Cardiac muscle cell (in vitro differentiated cells and primary cell): Measurements from ENCODE around the gene GLUL. TPM values are rescaled to one million over a fixed set of nuclear protein-coding genes. Genes with fewer than 3 reads are reported as not detected.

Source experiments
- DNase-seq, 2 donors: peaks; one replicate each; pipeline versions ENCODE4 v3.0.0 to v3.0.0-alpha.2; 2010 to 2017; ENCODE audit warnings: low read depth in 1 of 2, low spot score in 1 of 2
- H3K27ac ChIP-seq: fragments of 200-600 bp; sonication (generic); 2 replicates; pipeline ENCODE4 v1.5.1; 2016
- H3K27me3 ChIP-seq: fragments of 200-600 bp; sonication (generic); 2 replicates; pipeline ENCODE4 v1.6.0; 2016; ENCODE audit warnings: control low read depth
- H3K36me3 ChIP-seq: fragments of 200-600 bp; sonication (generic); 2 replicates; pipeline ENCODE4 v1.5.1; 2016; ENCODE audit warnings: control low read depth
- H3K4me1 ChIP-seq: fragments of 200-600 bp; sonication (generic); 2 replicates; pipeline ENCODE4 v1.8.1; 2017; ENCODE audit warnings: low read depth, mild to moderate bottlenecking, mixed run types
- H3K4me3 ChIP-seq: fragments of 200-600 bp; sonication (generic); 2 replicates; pipeline ENCODE4 v1.5.1; 2016; ENCODE audit warnings: mild to moderate bottlenecking
- H3K9me3 ChIP-seq: fragments of 200-600 bp; sonication (generic); 2 replicates; pipeline ENCODE4 v1.5.1; 2017; ENCODE audit warnings: low read depth, mild to moderate bottlenecking, control low read depth
- CTCF ChIP-seq: IDR thresholded peaks from 2 replicates; pipeline ENCODE4 v1.5.1; 2012; ENCODE audit warnings: low read depth, mild to moderate bottlenecking, low read length
- polyA plus RNA-seq: library from polyadenylated mRNA; unstranded; fragments of >200 nt; fragmentation: Nextera tagmentation; extraction: Ambion mirVana; gene quantifications from 2 replicates; pipeline ENCODE4 v1.2.1, GENCODE V29; 2016
- total RNA-seq: library from RNA; depleted of rRNA; stranded (reverse); fragments of >200 nt; gene quantifications from 2 replicates; pipeline ENCODE4 v1.2.3, GENCODE V29; 2016

Gene GLUL
- 152 and 166 TPM in 2 replicates for total RNA-seq
- 132 and 170 TPM in 2 replicates for polyA plus RNA-seq

- no peaks in the 10 kb centered on the region for H3K4me1 ChIP-seq
- H3K36me3 ChIP-seq = peaks cover 22% of the 10 kb centered on the region
- no peaks in the 10 kb centered on the region for H3K9me3 ChIP-seq
- peak within 1 kb of the TSS; percentile 58 for H3K4me3 ChIP-seq
- TF ChIP-seq CTCF = no peak
- H3K27ac ChIP-seq = peak within 1 kb of the TSS; percentile 88
- H3K27me3 ChIP-seq = peaks cover 3% of the 10 kb centered on the region
- DNase-seq = peak; percentile 95 to 97
Observed at GRCh38 chr1:182391362-182392049, at the start of gene GLUL. GLUL (minus strand) TSS chr1:182391790; CDS start chr1:182388737, 3,053 bp downstream.

- Histone ChIP-seq H3K27ac (no peak overlapping the region), H3K4me1 (no peaks in the 10 kb centered on the region), H3K36me3 (no peaks in the 10 kb centered on the region), H3K27me3 (no peaks in the 10 kb centered on the region), H3K9me3 (no peaks in the 10 kb centered on the region), H3K4me3 (no peak overlapping the region)
- DNase-seq = no peak
- TF ChIP-seq CTCF = no peak
Observed at GRCh38 chr1:182438326-182438725, 46.7 kb upstream of the GLUL start.

- TF ChIP-seq CTCF = no peak
- no peaks in the 10 kb centered on the region for H3K4me1 ChIP-seq
- no peaks in the 10 kb centered on the region for H3K36me3 ChIP-seq
- H3K4me3 ChIP-seq = no peak overlapping the region
- no peak for DNase-seq
- H3K27ac ChIP-seq = no peak overlapping the region
- H3K9me3 ChIP-seq = no peaks in the 10 kb centered on the region
- no peaks in the 10 kb centered on the region for H3K27me3 ChIP-seq
Observed at GRCh38 chr1:182433580-182433979, 42.0 kb upstream of the GLUL start.

GRCh38 chr1:182431278-182431677 lies 39.7 kb upstream of the GLUL start:
- H3K36me3 ChIP-seq = no peaks in the 10 kb centered on the region
- no peak for DNase-seq
- no peak for TF ChIP-seq CTCF

GRCh38 chr1:182430263-182431068 lies 38.9 kb upstream of the GLUL start:
- DNase-seq = peak in 1 of 2 donors; percentile 51
- no peaks in the 10 kb centered on the region for H3K27me3 ChIP-seq
- H3K9me3 ChIP-seq = no peaks in the 10 kb centered on the region
- no peaks in the 10 kb centered on the region for H3K4me1 ChIP-seq
- H3K27ac ChIP-seq = no peak overlapping the region
- no peaks in the 10 kb centered on the region for H3K36me3 ChIP-seq
- H3K4me3 ChIP-seq = no peak overlapping the region
- no peak for TF ChIP-seq CTCF

More at GRCh38 chr1:182431278-182431677, 39.7 kb upstream of the GLUL start:
- Histone ChIP-seq H3K9me3 (no peaks in the 10 kb centered on the region), H3K27me3 (no peaks in the 10 kb centered on the region), H3K27ac (no peak overlapping the region), H3K4me3 (no peak overlapping the region), H3K4me1 (no peaks in the 10 kb centered on the region)
